Activated CD8-positive, alpha-beta T cell treated with anti-CD3 and anti-CD28 coated beads, Interleukin-2, amount 10 ng/mL, durations not matched to agents 7 days and 5 days (primary cell): ENCODE results near the gene SLC35F4. TPM values are rescaled to one million over a fixed set of nuclear protein-coding genes. Genes with fewer than 3 reads are reported as not detected.

Experiments used
- ATAC-seq: fragments of 150-1000 bp; cut with Tn5 transposase; one replicate; pipeline ENCODE4 v1.10.0; 2021; ENCODE audit warnings: moderate library complexity
- CTCF ChIA-PET: fragments of 350-600 bp; sonication (Branson Sonifier 250); formaldehyde crosslinking; loops from one replicate; lab custom pipeline; 2021; ENCODE audit warnings: antibody characterized with exemption; lab: Charles Lee
- POLR2A ChIA-PET: fragments of 350-600 bp; sonication (Branson Sonifier 250); formaldehyde crosslinking; loops from one replicate; lab custom pipeline; 2021; ENCODE audit warnings: antibody characterized with exemption; lab: Charles Lee
- DNase-seq: peaks from one replicate; pipeline ENCODE4 v3.0.0-alpha.2; 2020
- H3K27ac Mint-ChIP-seq: one replicate; pipeline ENCODE4 v1.8.0; 2021; ENCODE audit warnings: mild to moderate bottlenecking, mixed read lengths
- H3K27me3 Mint-ChIP-seq: one replicate; pipeline ENCODE4 v1.8.0; 2021; ENCODE audit warnings: low read depth, mixed read lengths
- H3K36me3 Mint-ChIP-seq: one replicate; pipeline ENCODE4 v1.8.0; 2021; ENCODE audit warnings: low read depth, mixed read lengths
- H3K4me1 Mint-ChIP-seq: one replicate; pipeline ENCODE4 v1.8.0; 2021; ENCODE audit warnings: low read depth, mixed read lengths
- H3K4me3 Mint-ChIP-seq: one replicate; pipeline ENCODE4 v1.8.0; 2021; ENCODE audit warnings: mild to moderate bottlenecking, mixed read lengths
- H3K9me3 Mint-ChIP-seq: one replicate; pipeline ENCODE4 v1.8.0; 2022; ENCODE audit warnings: mixed read lengths; ENCODE audit not compliant: insufficient read depth
- total RNA-seq, 2 experiments: library from RNA; stranded (reverse); gene quantifications; one replicate each; pipeline ENCODE4 v1.2.3, GENCODE V29; 2021

Gene SLC35F4
- total RNA-seq, 2 experiments from 2014 or later, result not detected

GRCh38 chr14:57846596-57846995 lies 19.3 kb downstream of the SLC35F4 start:
- CTCF ChIA-PET, result no interaction called here
- no peak for DNase-seq

DNA sequence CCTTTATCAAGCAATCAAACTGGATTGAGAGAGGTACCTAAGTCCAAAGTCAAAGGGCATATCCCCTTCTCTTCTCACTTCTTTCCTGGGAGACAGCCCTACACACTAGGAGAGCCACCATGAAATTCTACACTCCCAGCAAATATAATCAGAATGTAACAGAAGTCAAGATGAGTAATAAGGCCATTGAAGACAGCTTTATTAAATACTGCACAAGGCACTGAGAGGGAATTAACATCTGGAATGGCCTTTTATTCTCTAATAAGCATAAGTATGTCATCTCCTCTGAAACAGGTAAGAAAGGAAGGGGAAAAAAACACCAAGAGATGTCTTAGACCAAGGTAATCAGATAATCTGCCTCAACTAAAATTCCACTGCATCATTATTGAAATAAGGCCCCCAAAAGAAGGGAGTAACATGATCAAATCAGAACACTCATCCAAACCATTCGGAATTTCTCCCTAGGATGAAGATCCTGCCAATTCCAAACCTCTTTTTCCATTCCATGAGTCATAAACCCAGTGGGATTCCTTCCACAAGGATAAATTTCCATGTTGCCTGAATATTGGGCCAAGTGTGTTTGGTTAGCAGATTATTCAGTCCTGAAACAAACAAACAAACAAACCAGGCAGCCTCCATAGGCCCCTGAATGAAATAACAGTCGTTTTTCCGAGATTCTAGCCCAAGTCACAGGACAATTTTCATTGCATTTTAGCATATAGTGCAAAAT lies 19.9 kb downstream of the SLC35F4 start:
- Mint-ChIP-seq H3K27ac (no peak overlapping the region), H3K4me3 (no peak overlapping the region), H3K4me1 (no peaks in the 10 kb centered on the region), H3K27me3 (no peaks in the 10 kb centered on the region), H3K9me3 (no peaks in the 10 kb centered on the region), H3K36me3 (no peaks in the 10 kb centered on the region)
- ATAC-seq, result no peak
- DNase-seq, result no peak
- POLR2A ChIA-PET, result no interaction called here
- CTCF ChIA-PET, result no interaction called here

More at GRCh38 chr14:57846596-57846995, 19.3 kb downstream of the SLC35F4 start:
- POLR2A ChIA-PET, result no interaction called here
- no peak for ATAC-seq
- Mint-ChIP-seq H3K36me3 (no peaks in the 10 kb centered on the region), H3K9me3 (no peaks in the 10 kb centered on the region), H3K4me1 (no peaks in the 10 kb centered on the region), H3K27me3 (no peaks in the 10 kb centered on the region), H3K27ac (no peak overlapping the region), H3K4me3 (no peak overlapping the region)

DNA sequence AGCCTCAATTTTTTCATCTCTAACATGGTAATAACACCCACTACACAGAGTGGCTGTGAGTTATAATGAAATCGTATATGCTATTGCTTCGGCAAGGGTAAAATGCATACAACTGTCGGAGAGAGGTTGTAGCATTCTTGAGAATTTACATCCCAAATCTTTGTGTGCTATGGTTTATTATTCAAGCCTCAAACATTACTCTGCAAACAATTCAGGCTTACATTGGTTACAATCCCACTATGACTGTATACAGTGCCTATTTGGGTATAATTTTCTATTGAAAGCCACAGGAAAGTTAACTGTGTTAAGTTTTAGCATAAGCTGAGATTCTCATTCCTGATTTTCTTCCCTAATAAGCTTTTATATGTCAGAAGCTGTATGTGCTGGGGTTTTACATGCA lies 20.6 kb downstream of the SLC35F4 start:
- ChIA-PET CTCF (no interaction called here), POLR2A (no interaction called here)
- H3K27me3 Mint-ChIP-seq, result no peaks in the 10 kb centered on the region
- H3K4me3 Mint-ChIP-seq, result no peak overlapping the region
- H3K36me3 Mint-ChIP-seq, result no peaks in the 10 kb centered on the region
- no peak overlapping the region for H3K27ac Mint-ChIP-seq
- no peak for ATAC-seq
- H3K4me1 Mint-ChIP-seq, result no peaks in the 10 kb centered on the region
- H3K9me3 Mint-ChIP-seq, result no peaks in the 10 kb centered on the region
- DNase-seq, result no peak

GRCh38 chr14:57837267-57837666 lies 28.6 kb downstream of the SLC35F4 start:
- Mint-ChIP-seq H3K27me3 (no peaks in the 10 kb centered on the region), H3K4me1 (no peaks in the 10 kb centered on the region), H3K27ac (no peak overlapping the region), H3K36me3 (no peaks in the 10 kb centered on the region), H3K9me3 (no peaks in the 10 kb centered on the region), H3K4me3 (no peak overlapping the region)
- ChIA-PET POLR2A (no interaction called here), CTCF (no interaction called here)
- DNase-seq (no peak), ATAC-seq (no peak)

DNA sequence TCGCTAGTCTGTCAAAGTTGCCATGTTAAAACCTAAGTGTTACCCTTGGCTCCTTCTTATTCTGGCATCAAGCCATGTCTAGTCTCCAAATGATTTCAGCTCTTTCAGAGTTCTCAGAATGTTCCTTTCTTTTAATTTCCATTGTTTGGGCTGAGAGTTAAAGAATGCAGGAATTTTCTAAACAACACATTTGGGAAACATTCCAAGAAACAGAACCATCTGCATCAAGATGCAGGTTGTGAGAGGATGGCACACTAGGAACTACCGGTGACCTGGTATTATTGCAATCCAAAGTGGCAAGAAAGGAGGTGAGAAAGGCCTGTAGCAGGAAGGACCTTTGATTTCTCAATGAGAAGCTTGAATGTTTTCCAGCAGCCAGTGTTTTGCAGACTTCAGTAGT lies 30.1 kb downstream of the SLC35F4 start:
- DNase-seq (no peak), ATAC-seq (no peak)
- ChIA-PET CTCF (no interaction called here), POLR2A (no interaction called here)
- Mint-ChIP-seq H3K27me3 (no peaks in the 10 kb centered on the region), H3K4me1 (no peaks in the 10 kb centered on the region), H3K4me3 (no peak overlapping the region), H3K27ac (no peak overlapping the region), H3K9me3 (no peaks in the 10 kb centered on the region), H3K36me3 (no peaks in the 10 kb centered on the region)

DNA sequence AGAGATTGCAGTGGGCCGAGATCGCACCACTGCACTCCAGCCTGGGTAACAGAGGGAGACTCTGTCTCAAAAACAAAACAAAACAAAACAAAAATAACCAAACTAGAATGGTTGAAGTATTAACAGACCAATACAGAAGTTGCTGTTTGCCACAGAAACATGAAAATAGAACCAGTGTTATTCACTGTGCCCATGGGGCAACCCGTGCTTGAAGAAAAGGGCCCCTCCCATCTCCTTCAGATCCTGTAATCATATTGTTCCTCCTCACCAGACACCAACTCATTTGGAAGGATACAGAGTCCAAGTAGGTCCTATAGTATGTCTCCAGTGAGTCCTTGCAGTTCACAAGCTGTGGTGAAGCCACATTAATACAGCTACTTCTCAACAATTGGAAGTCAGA lies 30.9 kb downstream of the SLC35F4 start:
- ChIA-PET POLR2A (no interaction called here), CTCF (no interaction called here)
- Mint-ChIP-seq H3K27me3 (no peaks in the 10 kb centered on the region), H3K4me3 (no peak overlapping the region), H3K9me3 (no peaks in the 10 kb centered on the region), H3K36me3 (no peaks in the 10 kb centered on the region), H3K27ac (no peak overlapping the region), H3K4me1 (no peaks in the 10 kb centered on the region)
- DNase-seq (no peak), ATAC-seq (no peak)

- Mint-ChIP-seq H3K9me3 (no peaks in the 10 kb centered on the region), H3K4me3 (no peak overlapping the region), H3K4me1 (no peaks in the 10 kb centered on the region), H3K27ac (no peak overlapping the region), H3K36me3 (no peaks in the 10 kb centered on the region), H3K27me3 (no peaks in the 10 kb centered on the region)
- ATAC-seq, result no peak
- DNase-seq, result no peak
- ChIA-PET CTCF (no interaction called here), POLR2A (no interaction called here)
These were observed 31.8 kb downstream of the SLC35F4 start for GRCh38 chr14:57834001-57834598.

DNA sequence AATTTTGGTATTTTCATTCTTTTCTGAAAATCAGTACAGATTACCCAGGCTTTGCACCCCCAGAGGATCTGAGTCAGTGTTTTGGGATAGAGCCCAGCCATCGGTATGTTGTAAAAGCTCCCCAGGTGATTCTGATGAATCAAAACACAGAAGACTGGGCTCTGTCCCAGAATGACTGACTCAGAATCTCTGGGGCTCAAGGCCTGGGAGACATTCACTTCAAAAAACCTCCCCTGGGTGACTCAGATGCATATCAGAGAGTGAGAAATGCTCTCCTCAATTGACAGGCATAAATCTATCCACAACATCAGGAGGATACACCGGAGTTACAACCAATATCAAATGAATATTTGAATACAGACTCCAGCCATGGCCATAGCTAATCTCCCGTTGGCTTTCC lies 32.6 kb downstream of the SLC35F4 start:
- ATAC-seq (no peak), DNase-seq (no peak)
- Mint-ChIP-seq H3K4me1 (no peaks in the 10 kb centered on the region), H3K36me3 (no peaks in the 10 kb centered on the region), H3K4me3 (no peak overlapping the region), H3K9me3 (no peaks in the 10 kb centered on the region), H3K27me3 (no peaks in the 10 kb centered on the region), H3K27ac (no peak overlapping the region)
- POLR2A ChIA-PET, result no interaction called here
- CTCF ChIA-PET, result no interaction called here

- no peaks in the 10 kb centered on the region for H3K9me3 Mint-ChIP-seq
- no peaks in the 10 kb centered on the region for H3K36me3 Mint-ChIP-seq
- POLR2A ChIA-PET, result no interaction called here
- ATAC-seq, result no peak
- CTCF ChIA-PET, result no interaction called here
- H3K4me1 Mint-ChIP-seq, result no peaks in the 10 kb centered on the region
- no peak overlapping the region for H3K27ac Mint-ChIP-seq
- no peaks in the 10 kb centered on the region for H3K27me3 Mint-ChIP-seq
- no peak overlapping the region for H3K4me3 Mint-ChIP-seq
- no peak for DNase-seq
These were observed 33.9 kb downstream of the SLC35F4 start for GRCh38 chr14:57831981-57832380.

GRCh38 chr14:57828713-57829112 lies 37.2 kb downstream of the SLC35F4 start:
- CTCF ChIA-PET, result no interaction called here

DNA sequence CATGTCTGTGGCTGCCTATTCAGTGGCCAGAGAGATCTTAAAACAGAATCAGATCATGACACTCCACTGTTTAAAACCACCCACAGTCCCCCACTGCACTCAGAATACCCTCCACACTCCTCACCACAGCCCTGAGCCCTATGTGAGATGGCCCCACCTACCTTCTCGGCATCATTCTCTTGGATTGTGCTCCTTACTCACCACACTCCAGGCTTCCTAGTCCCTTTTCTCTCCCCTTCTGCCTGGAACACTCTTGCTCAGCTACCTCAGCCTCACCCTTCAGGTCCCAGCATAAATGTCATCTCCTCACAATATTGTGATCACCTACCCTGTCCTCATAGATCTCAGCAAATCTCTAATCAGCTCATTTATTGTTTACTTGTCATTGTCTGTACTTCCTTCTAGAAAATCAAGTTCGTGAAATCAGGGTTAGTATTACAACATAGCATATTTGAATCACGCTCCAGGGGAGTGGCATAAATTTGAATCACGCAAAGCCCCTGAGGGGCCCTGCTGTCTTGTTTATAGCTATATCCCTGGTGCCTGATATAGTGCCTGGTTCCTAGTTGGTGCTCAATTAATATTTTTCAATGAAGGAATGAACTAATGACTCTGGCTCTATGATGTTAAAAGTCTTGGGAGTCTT lies 42.8 kb downstream of the SLC35F4 start:
- Mint-ChIP-seq H3K36me3 (no peaks in the 10 kb centered on the region), H3K27ac (no peak overlapping the region), H3K9me3 (no peaks in the 10 kb centered on the region), H3K4me1 (no peaks in the 10 kb centered on the region), H3K27me3 (no peaks in the 10 kb centered on the region), H3K4me3 (no peak overlapping the region)
- ChIA-PET CTCF (no interaction called here), POLR2A (no interaction called here)
- ATAC-seq (no peak), DNase-seq (no peak)

More at GRCh38 chr14:57828713-57829112, 37.2 kb downstream of the SLC35F4 start:
- no peaks in the 10 kb centered on the region for H3K9me3 Mint-ChIP-seq
- H3K36me3 Mint-ChIP-seq, result no peaks in the 10 kb centered on the region
- DNase-seq, result no peak
- H3K27ac Mint-ChIP-seq, result no peak overlapping the region
- POLR2A ChIA-PET, result no interaction called here
- no peak for ATAC-seq
- no peak overlapping the region for H3K4me3 Mint-ChIP-seq
- no peaks in the 10 kb centered on the region for H3K4me1 Mint-ChIP-seq
- H3K27me3 Mint-ChIP-seq, result no peaks in the 10 kb centered on the region

- no peak for ATAC-seq
- no peaks in the 10 kb centered on the region for H3K27me3 Mint-ChIP-seq
- DNase-seq, result no peak
- H3K4me1 Mint-ChIP-seq, result no peaks in the 10 kb centered on the region
- H3K27ac Mint-ChIP-seq, result no peak overlapping the region
- no peak overlapping the region for H3K4me3 Mint-ChIP-seq
- ChIA-PET POLR2A (no interaction called here), CTCF (no interaction called here)
- no peaks in the 10 kb centered on the region for H3K36me3 Mint-ChIP-seq
- H3K9me3 Mint-ChIP-seq, result no peaks in the 10 kb centered on the region
These were observed 43.8 kb downstream of the SLC35F4 start for GRCh38 chr14:57822081-57822480.
